KOPT-K1 (cell line): ENCODE measurements around the gene CPN1.

Experiments
- H3K27ac ChIP-seq: fragments of 200-600 bp; sonication (generic); 2 replicates; pipeline ENCODE4 v1.5.1; 2016; ENCODE audit warnings: antibody characterized with exemption, mild to moderate bottlenecking, low read depth, low read length; ENCODE audit not compliant: poor library complexity, severe bottlenecking
- H3K36me3 ChIP-seq: fragments of 200-600 bp; sonication (generic); 2 replicates; pipeline ENCODE4 v1.5.1; 2017; ENCODE audit warnings: antibody characterized with exemption, mild to moderate bottlenecking, low read length, moderate library complexity; ENCODE audit not compliant: insufficient read depth
- H3K9me3 ChIP-seq: fragments of 200-600 bp; sonication (generic); 2 replicates; pipeline ENCODE4 v1.5.1; 2017; ENCODE audit warnings: antibody characterized with exemption, low read length, mild to moderate bottlenecking; ENCODE audit not compliant: insufficient read depth, poor library complexity, severe bottlenecking

The CPN1 gene

DNA sequence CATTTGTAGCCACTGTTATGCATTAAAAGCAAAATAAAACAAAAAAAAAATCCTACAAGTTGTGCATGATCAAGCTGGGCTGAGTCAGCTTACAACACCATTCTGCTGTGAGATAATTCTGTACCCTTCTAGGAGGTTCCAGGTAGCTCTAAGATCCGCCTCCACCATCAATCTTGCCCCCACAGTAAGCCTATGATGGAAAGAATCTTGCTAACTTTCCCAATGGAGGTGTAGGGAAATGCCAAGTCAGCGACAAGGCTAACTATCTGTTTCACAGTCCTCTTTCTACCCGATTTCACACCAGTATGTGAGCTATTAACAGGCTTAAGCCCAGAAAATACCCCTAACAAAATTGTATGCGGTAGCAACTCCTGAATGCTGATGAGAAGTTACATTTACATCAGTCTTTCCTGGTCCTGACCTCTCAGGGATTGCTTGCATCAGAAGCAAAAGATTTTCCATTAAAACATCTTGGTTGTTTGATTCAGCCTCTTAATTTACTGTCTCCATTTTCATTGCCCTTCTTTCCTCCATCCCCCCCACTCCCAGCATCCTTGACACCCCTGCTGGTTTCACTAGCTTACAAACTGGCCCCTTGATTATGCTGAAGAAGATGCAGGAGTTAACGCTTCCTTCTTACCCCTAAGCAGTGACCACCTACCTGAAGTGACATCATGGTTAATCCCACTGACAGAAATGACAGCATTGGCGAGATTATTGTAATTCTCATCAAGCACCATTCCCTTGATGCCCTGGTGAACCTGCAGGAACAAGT lies 27.8 kb downstream of the CPN1 start:
- Histone ChIP-seq H3K36me3 (no peaks in the 10 kb centered on the region), H3K27ac (no peak overlapping the region), H3K9me3 (peaks cover 6% of the 10 kb centered on the region)

DNA sequence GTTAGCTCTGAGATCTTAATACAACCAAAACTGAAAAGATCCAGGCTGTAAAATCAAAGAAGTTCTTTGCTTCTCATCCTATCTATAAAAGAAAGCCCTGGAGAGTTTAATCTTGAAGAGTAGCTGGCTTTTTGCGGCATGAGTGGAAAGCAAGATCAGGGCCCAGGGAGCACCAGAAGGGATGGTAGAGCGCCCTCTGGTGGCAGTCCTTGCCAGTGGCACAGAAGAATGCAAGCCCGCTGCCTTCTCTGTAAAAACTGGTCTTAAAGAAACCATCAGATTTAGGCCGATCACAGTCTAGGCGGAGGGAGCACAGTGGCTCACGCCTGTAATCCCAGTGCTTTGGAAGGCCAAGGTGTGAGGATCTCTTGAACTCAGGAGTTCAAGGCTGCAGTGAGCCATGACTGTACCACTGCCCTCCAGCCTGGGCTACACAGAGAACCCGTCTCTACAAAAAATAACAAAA lies 35.6 kb downstream of the CPN1 start:
- H3K27ac ChIP-seq = no peak overlapping the region
- H3K36me3 ChIP-seq = no peaks in the 10 kb centered on the region

DNA sequence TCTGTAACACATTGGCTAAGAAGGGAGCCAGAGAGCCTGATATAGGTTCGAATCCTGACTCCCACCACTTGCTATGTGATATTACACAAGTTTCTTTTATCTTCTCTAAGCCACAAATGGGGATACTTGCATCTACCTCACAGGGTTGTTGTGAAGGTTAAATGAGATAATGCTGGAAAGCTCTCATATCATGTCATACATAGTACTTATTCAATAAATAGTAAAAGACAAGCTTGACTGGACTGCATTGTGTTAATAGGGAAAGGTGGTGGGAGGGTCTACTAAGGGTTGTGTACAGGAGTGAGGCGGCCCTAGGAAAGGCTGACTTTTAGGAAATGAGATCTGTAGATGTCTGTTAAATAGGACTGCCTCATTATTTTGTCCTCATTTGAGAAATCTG lies 36.1 kb downstream of the CPN1 start:
- Histone ChIP-seq H3K27ac (no peak overlapping the region), H3K9me3 (no peaks in the 10 kb centered on the region), H3K36me3 (no peaks in the 10 kb centered on the region)

More for the DNA sequence above, 35.6 kb downstream of the CPN1 start:
- H3K9me3 ChIP-seq = no peaks in the 10 kb centered on the region

DNA sequence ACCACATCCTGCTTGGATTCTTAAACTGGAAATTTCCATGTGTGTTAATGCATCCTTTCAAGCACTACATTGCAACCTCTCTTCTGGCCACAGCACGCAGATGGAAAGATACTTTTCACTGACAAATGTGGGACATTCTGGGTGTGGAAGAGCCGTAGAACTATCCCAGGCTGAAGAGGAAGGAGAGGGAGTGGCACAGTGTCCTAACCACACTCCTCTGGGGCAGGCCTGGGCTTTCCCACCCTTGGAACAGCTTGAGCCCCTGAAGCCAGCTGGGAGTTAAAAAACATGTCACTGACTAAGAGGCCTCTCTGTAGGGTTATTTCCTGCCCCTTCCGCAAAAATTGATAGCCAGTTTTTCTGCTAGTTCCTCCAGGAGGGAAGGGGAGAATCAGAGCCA lies 37.9 kb downstream of the CPN1 start:
- no peaks in the 10 kb centered on the region for H3K9me3 ChIP-seq
- H3K27ac ChIP-seq = no peak overlapping the region
- no peaks in the 10 kb centered on the region for H3K36me3 ChIP-seq

DNA sequence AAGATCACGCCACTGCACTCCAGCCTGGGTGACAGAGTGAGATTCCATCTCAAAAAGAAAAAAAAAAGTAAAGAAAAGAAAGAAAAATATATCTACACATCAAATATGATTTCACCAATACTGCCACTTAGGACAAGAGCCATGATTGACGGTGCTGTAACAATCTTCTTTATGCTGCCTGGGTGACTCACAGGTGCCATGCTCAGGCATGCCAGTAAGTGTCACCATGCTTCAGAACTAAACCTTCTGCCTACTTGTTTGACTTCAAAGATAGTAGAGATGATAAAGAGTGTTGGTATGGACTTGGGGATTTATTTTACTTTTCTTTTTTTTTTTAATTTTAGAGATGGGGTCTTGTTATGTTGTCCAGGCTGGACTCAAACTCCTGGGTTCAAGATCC lies 38.3 kb downstream of the CPN1 start:
- Histone ChIP-seq H3K36me3 (no peaks in the 10 kb centered on the region), H3K27ac (no peak overlapping the region), H3K9me3 (no peaks in the 10 kb centered on the region)

DNA sequence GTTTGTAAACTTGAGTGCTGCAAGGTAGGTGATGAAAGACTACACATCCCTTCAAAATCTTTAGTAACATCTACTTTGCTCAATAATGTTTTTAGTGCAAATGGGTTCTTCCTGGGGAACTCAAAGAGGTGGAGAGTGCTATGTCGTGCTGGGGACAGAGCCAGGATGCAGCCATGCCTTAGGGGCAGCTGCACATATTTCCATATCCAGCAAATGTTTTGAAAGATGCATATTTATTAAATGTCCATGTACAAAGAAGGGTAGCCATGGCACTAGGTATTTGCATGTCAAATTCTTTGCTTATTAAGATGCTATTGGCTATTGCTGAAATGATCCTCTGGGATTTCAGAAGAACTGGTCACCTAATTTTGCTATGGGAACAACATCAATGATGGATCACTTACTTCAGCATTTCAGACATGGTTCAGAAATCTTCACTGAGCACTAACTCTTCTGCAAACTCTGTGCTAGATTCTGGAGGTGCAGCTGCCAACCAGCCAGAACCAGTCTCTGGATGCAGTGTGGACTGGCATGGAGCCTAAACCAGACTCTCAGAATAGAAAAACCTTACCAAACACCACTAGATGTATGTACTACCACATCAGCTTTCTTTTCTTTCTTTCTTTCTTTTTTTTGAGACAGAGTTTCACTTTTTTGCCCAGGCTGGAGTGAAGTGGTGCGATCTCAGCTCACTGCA lies 40.2 kb downstream of the CPN1 start:
- Histone ChIP-seq H3K27ac (no peak overlapping the region), H3K36me3 (no peaks in the 10 kb centered on the region), H3K9me3 (no peaks in the 10 kb centered on the region)

DNA sequence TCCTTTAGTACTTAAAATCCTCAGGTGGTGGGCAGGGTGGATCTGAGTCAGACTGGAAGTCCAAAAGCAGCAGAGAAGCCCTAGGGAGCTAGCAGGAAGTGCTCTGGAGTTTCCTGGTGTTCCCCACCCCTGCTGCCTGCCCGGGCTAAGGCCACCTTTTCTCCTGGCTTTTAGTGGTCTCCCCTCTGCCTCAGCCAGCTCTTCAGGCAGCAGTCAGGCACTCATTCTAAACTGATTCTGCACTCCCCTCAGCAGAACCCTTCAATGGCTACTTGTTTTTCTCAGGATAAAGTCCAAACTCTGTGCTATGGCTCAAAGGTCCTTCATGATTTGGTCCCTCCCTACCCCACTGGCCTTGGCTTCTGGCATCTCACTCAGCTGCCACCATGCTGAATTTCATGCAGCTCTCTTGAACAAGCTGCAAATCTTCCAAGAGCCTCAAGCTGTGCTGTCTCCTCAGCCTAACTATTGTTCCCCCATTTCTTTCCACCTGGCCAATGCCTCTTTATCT lies 43.1 kb downstream of the CPN1 start:
- no peak overlapping the region for H3K27ac ChIP-seq
- H3K36me3 ChIP-seq = no peaks in the 10 kb centered on the region
- H3K9me3 ChIP-seq = peaks cover under 1% of the 10 kb centered on the region

DNA sequence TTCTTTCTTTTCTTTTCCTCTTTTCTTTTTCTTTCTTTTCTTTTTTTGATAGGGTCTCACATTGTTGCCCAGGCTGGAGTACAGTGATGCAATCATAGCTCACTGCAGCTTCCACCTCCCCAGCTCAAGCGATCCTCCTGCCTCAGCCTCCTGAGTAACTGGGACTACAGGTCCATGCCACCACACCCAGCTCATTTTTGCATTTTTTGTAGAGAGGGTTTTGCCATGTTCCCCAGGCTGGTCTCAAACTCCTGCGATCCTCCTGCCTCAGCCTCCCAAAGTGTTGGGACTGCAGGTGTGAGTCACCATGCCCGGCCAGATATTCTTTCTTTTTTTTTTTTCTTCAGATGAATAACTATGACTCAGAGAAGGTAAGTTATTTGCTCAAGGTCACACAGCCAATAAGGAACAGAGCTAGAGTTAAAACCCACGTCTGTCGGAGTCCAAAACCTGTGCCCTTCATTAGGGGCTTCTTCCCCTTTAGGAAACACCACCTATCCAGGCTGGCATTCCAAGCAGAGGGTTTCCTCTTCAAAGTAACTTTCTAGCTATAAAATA lies 43.8 kb downstream of the CPN1 start:
- H3K9me3 ChIP-seq = peaks cover 7% of the 10 kb centered on the region
- no peak overlapping the region for H3K27ac ChIP-seq
- H3K36me3 ChIP-seq = no peaks in the 10 kb centered on the region

DNA sequence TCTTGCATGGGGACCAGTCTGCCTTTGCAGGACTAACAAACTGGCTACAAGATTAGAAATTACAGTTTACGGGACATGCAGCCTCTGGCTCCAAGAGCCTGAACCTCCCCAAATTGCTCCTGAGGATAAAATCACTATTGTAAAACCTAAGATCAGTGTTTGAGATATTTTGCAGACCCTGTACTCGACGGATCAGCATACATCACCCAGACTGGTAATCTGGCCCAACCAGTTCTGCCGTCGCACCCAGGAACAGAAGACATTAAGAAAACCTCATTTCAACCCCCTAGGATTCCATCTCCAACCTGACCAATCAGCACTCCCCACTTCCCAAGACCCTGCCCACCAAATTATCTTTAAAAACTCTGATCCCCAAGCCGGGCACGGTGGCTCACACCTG lies 44.8 kb downstream of the CPN1 start:
- Histone ChIP-seq H3K27ac (no peak overlapping the region), H3K9me3 (peaks cover 7% of the 10 kb centered on the region), H3K36me3 (no peaks in the 10 kb centered on the region)

DNA sequence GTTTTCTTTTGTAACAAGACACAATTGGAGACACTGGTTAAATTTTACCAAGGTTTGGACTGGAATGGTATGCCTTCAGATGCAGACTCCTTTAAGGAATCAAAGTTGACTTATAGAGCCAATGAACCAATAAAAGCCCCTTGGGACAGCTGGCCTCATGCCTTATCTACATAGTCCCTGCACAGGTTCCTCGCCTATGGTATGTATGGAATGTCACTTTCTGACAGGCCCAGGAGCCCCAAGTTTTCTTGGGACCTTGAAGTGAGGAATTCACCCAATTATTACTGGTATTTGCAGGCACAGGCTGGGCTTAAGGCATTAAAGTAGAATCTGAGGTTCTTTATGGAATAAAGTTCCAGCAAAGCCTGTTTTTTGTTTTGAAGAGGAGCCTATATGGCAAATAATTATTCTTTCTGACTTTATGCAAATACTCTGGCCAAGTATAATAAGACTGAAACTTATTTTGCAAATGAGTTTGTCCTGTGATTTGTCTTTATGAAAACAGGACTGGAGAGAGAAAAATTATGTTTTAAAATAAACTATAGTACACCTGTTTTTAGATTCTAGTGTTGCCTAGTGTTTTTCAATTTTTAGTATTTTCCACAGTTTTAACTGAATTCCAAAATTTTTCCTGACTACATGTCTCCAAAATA lies 47.8 kb downstream of the CPN1 start:
- no peaks in the 10 kb centered on the region for H3K36me3 ChIP-seq
- H3K27ac ChIP-seq = no peak overlapping the region
- peaks cover 8% of the 10 kb centered on the region for H3K9me3 ChIP-seq

DNA sequence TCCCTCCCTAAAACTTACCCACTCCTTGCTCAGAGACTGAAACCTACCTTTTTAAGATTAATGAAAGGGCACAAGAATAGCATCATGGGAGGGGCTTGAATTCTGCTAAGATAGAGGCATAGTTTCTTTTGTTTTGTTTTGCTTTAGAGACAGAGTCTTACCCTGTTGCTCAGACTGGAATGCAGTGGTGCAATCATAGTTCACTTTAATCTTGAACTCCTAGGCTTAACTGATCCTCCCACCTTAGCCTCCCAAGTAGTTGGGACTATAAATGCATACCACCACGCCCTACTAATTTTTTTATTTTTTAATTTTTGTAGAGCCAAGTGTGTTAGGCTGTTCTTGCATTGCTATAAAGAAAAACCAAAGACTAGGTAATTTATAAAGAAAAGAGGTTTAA lies 54.3 kb downstream of the CPN1 start:
- peaks cover 20% of the 10 kb centered on the region for H3K9me3 ChIP-seq
- H3K36me3 ChIP-seq = no peaks in the 10 kb centered on the region
- H3K27ac ChIP-seq = no peak overlapping the region

DNA sequence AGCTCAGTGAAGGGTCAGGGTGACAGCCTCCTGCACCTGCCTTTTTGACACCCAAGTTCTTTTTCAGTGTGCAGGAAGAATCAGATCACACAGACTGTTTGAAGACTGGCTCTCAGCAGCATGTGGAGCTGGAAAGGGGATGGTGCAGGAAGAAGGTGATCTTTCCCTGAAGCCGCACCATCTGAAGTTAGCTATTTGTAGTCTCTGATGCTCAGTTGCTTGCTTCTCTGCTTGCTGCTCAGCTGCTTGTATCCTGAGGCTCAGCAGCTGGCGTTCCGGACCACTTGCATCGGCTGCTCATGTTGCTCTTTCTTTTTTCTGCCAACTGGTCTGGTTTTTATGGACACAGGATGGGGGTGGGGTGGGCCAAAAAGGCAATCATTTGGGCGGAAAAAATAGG lies 56.1 kb downstream of the CPN1 start:
- no peak overlapping the region for H3K27ac ChIP-seq

DNA sequence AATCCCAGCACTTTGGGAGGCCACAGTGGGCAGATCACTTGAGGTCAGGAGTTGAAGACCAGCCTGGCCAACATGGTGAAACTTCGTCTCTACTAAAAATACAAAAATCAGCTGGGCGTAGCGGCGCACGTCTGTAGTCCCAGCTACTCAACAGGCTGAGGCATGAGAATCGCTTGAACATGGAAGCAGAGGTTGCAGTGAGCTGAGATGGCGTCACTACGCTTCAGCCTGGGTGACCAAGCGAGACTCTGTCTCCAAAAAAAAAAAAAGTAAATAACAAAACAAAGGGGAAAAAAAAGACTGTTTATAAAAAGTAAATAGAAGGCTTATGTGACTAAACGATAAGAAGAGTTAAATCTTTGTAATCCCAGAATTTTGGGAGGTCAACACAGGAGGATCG lies 56.9 kb downstream of the CPN1 start:
- Histone ChIP-seq H3K9me3 (peaks cover 20% of the 10 kb centered on the region), H3K27ac (no peak overlapping the region), H3K36me3 (no peaks in the 10 kb centered on the region)

More for the DNA sequence above, 56.1 kb downstream of the CPN1 start:
- H3K36me3 ChIP-seq = no peaks in the 10 kb centered on the region
- peaks cover 20% of the 10 kb centered on the region for H3K9me3 ChIP-seq

DNA sequence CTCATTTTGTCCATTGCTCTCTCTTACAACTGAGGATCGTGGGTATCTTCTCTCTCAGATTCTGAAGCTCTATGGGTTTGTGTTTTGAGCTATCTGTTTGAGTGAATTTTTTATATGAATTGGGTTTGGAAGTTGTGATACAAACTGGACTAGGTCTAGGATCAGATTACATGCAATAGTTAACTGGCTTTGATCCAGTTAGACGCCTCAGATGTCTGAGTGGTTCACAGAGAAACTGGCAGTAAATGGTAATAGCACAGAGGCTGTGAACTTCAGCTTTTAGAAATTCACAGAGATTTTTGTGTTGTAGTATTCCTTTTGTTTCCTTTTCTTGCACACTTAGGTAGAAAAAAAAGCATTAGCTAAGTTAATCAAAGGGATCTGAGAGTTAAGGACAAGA lies 59.3 kb downstream of the CPN1 start:
- Histone ChIP-seq H3K36me3 (no peaks in the 10 kb centered on the region), H3K27ac (no peak overlapping the region), H3K9me3 (peaks cover 3% of the 10 kb centered on the region)

DNA sequence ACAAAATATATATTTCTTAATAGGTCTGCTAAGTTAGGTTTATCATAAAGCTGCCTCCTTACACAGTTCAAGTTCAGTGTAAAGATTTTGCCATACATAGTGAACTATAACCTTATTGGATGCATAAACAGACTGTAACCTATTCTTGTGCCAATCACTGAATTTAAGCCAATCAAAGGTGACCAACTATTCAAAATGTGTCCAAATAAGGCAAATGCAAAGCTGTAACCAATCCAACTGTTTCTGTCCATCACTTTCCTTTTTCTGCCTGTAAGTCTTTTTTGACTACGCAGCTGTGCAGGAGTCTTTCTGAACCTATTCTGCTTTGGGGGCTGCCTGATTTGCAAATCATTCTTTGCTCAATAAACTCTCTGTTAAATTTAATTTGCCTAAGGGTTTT lies 60.3 kb downstream of the CPN1 start:
- Histone ChIP-seq H3K9me3 (no peaks in the 10 kb centered on the region), H3K36me3 (no peaks in the 10 kb centered on the region), H3K27ac (no peak overlapping the region)
